Upper lobe of left lung (tissue), 4 donors: ENCODE measurements around the gene GSN.

Experiments
- EP300 ChIP-seq, 4 donors: sonication (generic); formaldehyde crosslinking; IDR thresholded peaks; one replicate each; pipeline ENCODE4 v1.5.1; 2017; ENCODE audit warnings: antibody characterized with exemption in 4 of 4, control low read depth in 2 of 4
- POLR2A ChIP-seq, 4 donors: fragments of 450-650 bp; IDR thresholded peaks; one replicate each; pipeline ENCODE4 v1.5.1; 2016 to 2017; ENCODE audit warnings: antibody characterized with exemption in 4 of 4, mild to moderate bottlenecking in 2 of 4
- POLR2AphosphoS5 ChIP-seq, 2 donors: sonication (generic); formaldehyde crosslinking; IDR thresholded peaks; one replicate each; pipeline ENCODE4 v1.5.1; 2017; ENCODE audit warnings: antibody characterized with exemption in 2 of 2
- TF ChIP-seq, protein P1 (sequence below), 6 experiments: fragments of 450-650 bp in 4 of 6; fragments of 200-600 bp in 2 of 6; sonication (generic) in 2 of 6; IDR thresholded peaks; one replicate each; pipeline ENCODE4 v1.5.1; 2016 to 2019; ENCODE audit warnings: antibody characterized with exemption in 6 of 6

DNA sequence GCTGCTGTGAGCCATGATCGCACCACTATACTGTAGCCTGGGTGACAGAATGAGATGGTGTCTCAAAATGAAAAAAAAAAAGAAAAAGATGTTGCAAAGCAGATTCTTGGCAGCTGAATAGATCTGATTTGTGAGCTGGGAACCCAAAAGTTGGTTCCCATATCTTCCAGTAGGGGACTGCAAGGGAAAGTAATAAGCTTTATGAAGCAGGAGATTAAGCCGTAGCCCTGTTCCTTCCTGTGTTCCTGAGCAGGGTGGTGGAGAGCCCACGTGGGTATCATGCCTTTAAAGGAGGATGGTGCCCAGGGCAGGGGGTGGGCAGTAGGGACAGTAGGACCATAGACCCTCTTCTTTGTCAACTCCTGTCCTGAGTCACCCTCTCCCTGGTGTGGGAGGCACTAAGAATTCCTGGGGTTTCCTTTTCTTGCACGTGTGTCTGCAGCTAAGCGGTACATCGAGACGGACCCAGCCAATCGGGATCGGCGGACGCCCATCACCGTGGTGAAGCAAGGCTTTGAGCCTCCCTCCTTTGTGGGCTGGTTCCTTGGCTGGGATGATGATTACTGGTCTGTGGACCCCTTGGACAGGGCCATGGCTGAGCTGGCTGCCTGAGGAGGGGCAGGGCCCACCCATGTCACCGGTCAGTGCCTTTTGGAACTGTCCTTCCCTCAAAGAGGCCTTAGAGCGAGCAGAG lies 64.2 kb downstream of the GSN start:
- TF ChIP-seq, protein P1, sequence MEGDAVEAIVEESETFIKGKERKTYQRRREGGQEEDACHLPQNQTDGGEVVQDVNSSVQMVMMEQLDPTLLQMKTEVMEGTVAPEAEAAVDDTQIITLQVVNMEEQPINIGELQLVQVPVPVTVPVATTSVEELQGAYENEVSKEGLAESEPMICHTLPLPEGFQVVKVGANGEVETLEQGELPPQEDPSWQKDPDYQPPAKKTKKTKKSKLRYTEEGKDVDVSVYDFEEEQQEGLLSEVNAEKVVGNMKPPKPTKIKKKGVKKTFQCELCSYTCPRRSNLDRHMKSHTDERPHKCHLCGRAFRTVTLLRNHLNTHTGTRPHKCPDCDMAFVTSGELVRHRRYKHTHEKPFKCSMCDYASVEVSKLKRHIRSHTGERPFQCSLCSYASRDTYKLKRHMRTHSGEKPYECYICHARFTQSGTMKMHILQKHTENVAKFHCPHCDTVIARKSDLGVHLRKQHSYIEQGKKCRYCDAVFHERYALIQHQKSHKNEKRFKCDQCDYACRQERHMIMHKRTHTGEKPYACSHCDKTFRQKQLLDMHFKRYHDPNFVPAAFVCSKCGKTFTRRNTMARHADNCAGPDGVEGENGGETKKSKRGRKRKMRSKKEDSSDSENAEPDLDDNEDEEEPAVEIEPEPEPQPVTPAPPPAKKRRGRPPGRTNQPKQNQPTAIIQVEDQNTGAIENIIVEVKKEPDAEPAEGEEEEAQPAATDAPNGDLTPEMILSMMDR (IDR thresholded peaks at IDR 0.05): peak in 4 of 6 experiments; percentile 14 to 41 (median 26)
- TF ChIP-seq EP300 (IDR thresholded peaks at IDR 0.05): no peak
- no peak for TF ChIP-seq POLR2A (IDR thresholded peaks at IDR 0.05)
- TF ChIP-seq POLR2AphosphoS5 (IDR thresholded peaks at IDR 0.05): no peak
